ENCODE results near the gene KSR1. TPM values are rescaled to one million over a fixed set of nuclear protein-coding genes. Genes with fewer than 3 reads are reported as not detected.

The KSR1 gene
- total and polyA plus RNA-seq, 2 of the 4 experiments (the other 2 are of a cell fraction) = 12.5 to 21.9 TPM

GRCh38 chr17:27539794-27540317, 83.6 kb downstream of the KSR1 start:
- BruUV-seq (replicated peaks) = no TSS peak

More at GRCh38 chr17:27539794-27540317, 83.6 kb downstream of the KSR1 start:
- H4K91ac ChIP-seq (ENCODE audit: insufficient read depth, low read depth, low read length) = peak overlapping the region; percentile 87
- H3K4ac ChIP-seq (ENCODE audit: low read depth, low read length) = peak overlapping the region; percentile 79
- H4K8ac ChIP-seq (ENCODE audit: low read depth in 2 of 2, low read length in 2 of 2) = peak overlapping the region; percentile 44 to 47
- H3K4me2 ChIP-seq (ENCODE audit: low read depth, low read length) = peak overlapping the region; percentile 59
- peak overlapping the region; percentile 21 for H2AK9ac ChIP-seq (replicated peaks; ENCODE audit: low read depth, low read length, poor library complexity)
- in situ Hi-C loops (cut with MboI; ENCODE audit: low sequenced_read_pairs) (loop anchor here (25.0 kb wide), 1 partner anchor 797 kb away; the partner anchor contains the start of genes IFT20 and TNFAIP1), dilution Hi-C loops (cut with HindIII; ENCODE audit: low sequenced_read_pairs, unreplicated experiment) (no loop called here), intact Hi-C loops (cut with micrococcal nuclease) (loop anchor here (5.0 kb wide), 2 partner anchors 38 to 188 kb away; no protein-coding TSS in a partner anchor)
- no peak overlapping the region for H3K4me3 ChIP-seq (ENCODE audit: insufficient read depth, low read depth, low read length)
- H3K9ac ChIP-seq (ENCODE audit: low read depth, low read length) = peak overlapping the region; percentile 8; the same call in 1 of the 2 replicates
- peak overlapping the region; percentile 98 for H2AK5ac ChIP-seq (ENCODE audit: low read depth, low read length)
- peak overlapping the region; percentile 79 for H2BK120ac ChIP-seq (ENCODE audit: low read depth, low read length)
- CTCF ChIA-PET = interaction anchor here (1.0 kb wide), 1 partner anchor 27 kb away, joined by 3 read pairs; no protein-coding TSS in a partner anchor
- H3K14ac ChIP-seq (replicated peaks; ENCODE audit: low read depth, low read length) = peak overlapping the region; percentile 43
- peaks cover 39% of the 10 kb centered on the region for H4K20me1 ChIP-seq (ENCODE audit: insufficient read depth, low read length)
- no peak overlapping the region for H2AFZ ChIP-seq (replicated peaks; ENCODE audit: low read length, poor library complexity)
- H3K23ac ChIP-seq (ENCODE audit: low read depth, low read length) = peak overlapping the region; percentile 44
- peak overlapping the region; percentile 73 for H3K18ac ChIP-seq (ENCODE audit: low read depth, low read length)
- H3K27ac ChIP-seq (ENCODE audit: insufficient read depth, low read length) = peak overlapping the region; percentile 70
- TF ChIP-seq SMC3 (IDR thresholded peaks at IDR 0.05; ENCODE audit: low read depth, low read length) (peak; percentile 4; the same call in 1 of the 2 replicates), RCOR1 (IDR thresholded peaks at IDR 0.05; ENCODE audit: insufficient replicate concordance, low read length) (no peak), POLR2A (IDR thresholded peaks at IDR 0.05; ENCODE audit: low read depth, low read length) (peak; percentile 58; the same call in 1 of the 2 replicates)
- ATAC-seq (ENCODE audit: low read depth) = no peak
- H3K9me1 ChIP-seq (ENCODE audit: insufficient read depth, low read length) = peaks cover 58% of the 10 kb centered on the region
- no peaks in the 10 kb centered on the region for H3K27me3 ChIP-seq (ENCODE audit: control insufficient read depth, insufficient read depth, low read length)
- H3K79me1 ChIP-seq (ENCODE audit: low read depth in 1 of 2, low read length in 2 of 2) = peaks cover 55 to 90% of the 10 kb centered on the region in 2 experiments
- peaks cover 55% of the 10 kb centered on the region for H3K4me1 ChIP-seq (ENCODE audit: control insufficient read depth, insufficient read depth, low read length)
- peak overlapping the region; percentile 85 for H2BK5ac ChIP-seq (ENCODE audit: low read depth, low read length, poor library complexity, severe bottlenecking)
- H4K5ac ChIP-seq (ENCODE audit: low read depth, low read length) = peak overlapping the region; percentile 42
- peak overlapping the region; percentile 68 for H2BK20ac ChIP-seq (ENCODE audit: low read depth, low read length)
- H3K56ac ChIP-seq (ENCODE audit: extremely low read depth, insufficient read depth, low read length) = peak overlapping the region; percentile 40
- no peaks in the 10 kb centered on the region for H3K9me3 ChIP-seq (ENCODE audit: control insufficient read depth, insufficient read depth, low read length)
- DNase-seq = no peak
- peak overlapping the region; percentile 69; the same call in 2 of the 3 replicates for H2BK15ac ChIP-seq (ENCODE audit: low read depth, low read length)
- H3K36me3 ChIP-seq (ENCODE audit: control insufficient read depth, insufficient read depth, low read length) = peaks cover 6% of the 10 kb centered on the region; the same call in 1 of the 2 replicates
- WGBS, 2 experiments (ENCODE audit: extremely low coverage in 2 of 2, insufficient read length in 1 of 2) = no CpG with 5 or more reads among the region's 3 CpGs
- POLR2A ChIA-PET (ENCODE audit: unreplicated experiment) = no interaction called here
